ENCODE data around the gene RFX8.
"Not testable (repeated sequence)": the region's sequence is repeated elsewhere in the genome, so short reads cannot be mapped to it uniquely, and the experiment has no call there.

The RFX8 gene

DNA sequence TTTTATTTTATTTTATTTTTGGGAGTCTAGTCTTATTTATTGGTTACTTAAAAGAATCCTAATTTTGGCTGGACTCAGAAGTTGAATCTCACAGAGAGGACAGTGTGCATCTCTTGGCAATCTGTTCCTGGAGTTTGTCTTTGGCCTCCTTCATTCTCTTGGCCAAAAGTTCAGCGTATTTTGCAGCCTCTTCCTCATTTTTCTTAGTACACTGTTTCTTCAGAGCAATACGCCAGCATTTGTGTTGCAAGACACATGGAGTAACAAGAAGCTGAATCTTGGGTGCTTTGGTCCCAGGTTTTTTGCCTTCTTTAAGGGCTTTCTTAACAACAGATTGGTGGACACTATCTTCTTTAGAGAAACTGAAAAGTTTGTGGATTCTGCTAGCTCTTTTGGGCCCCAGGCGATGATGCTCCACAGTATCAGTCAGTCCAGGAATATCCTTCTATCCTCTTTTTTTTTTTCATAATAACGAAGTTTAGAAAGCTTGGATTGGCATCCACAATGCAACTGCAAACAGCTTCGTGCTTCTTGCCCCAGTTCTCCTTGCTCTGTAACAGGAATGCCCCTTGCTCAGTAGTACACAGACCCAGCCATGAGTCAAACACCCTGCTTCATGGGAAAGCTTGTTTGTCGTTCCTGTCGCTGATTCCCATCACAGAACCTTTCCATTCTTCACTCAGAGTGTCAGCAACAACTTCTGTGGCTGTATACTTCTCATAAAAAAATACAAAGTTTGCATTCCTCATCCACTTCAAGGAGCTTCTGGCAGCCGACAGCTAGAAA is 34.8 kb upstream of the RFX8 start:
- Histone ChIP-seq H3K36me3 (ENCODE audit: insufficient read depth, low read length) (no peaks in the 10 kb centered on the region), H3K27ac (ENCODE audit: low read length) (no peak overlapping the region), H3K9me3 (ENCODE audit: insufficient read depth, low read length, severe bottlenecking) (peaks cover 2% of the 10 kb centered on the region), H4K20me1 (ENCODE audit: insufficient read depth, low read length) (no peaks in the 10 kb centered on the region), H3K4me2 (ENCODE audit: insufficient read depth, low read length) (no peak overlapping the region), H3K27me3 (ENCODE audit: insufficient read depth, low read length, poor library complexity) (no peaks in the 10 kb centered on the region), H3K9ac (ENCODE audit: low read depth, low read length) (no peak overlapping the region), H3K4me1 (ENCODE audit: insufficient read depth, low read length) (peaks cover 1% of the 10 kb centered on the region; the same call in 1 of the 2 replicates), H3K79me2 (ENCODE audit: insufficient read depth, low read length) (no peaks in the 10 kb centered on the region), H2AFZ (ENCODE audit: low read depth, low read length) (no peak overlapping the region), H3K4me3 (ENCODE audit: low read depth in 1 of 2, low read length in 2 of 2) (no peak overlapping the region)
- DNase-seq (no peak), ATAC-seq (ENCODE audit: insufficient read depth, low read depth) (no peak)
- TF ChIP-seq, protein P1, sequence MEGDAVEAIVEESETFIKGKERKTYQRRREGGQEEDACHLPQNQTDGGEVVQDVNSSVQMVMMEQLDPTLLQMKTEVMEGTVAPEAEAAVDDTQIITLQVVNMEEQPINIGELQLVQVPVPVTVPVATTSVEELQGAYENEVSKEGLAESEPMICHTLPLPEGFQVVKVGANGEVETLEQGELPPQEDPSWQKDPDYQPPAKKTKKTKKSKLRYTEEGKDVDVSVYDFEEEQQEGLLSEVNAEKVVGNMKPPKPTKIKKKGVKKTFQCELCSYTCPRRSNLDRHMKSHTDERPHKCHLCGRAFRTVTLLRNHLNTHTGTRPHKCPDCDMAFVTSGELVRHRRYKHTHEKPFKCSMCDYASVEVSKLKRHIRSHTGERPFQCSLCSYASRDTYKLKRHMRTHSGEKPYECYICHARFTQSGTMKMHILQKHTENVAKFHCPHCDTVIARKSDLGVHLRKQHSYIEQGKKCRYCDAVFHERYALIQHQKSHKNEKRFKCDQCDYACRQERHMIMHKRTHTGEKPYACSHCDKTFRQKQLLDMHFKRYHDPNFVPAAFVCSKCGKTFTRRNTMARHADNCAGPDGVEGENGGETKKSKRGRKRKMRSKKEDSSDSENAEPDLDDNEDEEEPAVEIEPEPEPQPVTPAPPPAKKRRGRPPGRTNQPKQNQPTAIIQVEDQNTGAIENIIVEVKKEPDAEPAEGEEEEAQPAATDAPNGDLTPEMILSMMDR (IDR thresholded peaks at IDR 0.05; ENCODE audit: borderline replicate concordance, extremely low read depth, low read length, poor library complexity, severe bottlenecking) = no peak
- no peak for TF ChIP-seq EZH2 (IDR thresholded peaks at IDR 0.05; ENCODE audit: borderline replicate concordance, low read depth, low read length, severe bottlenecking)

DNA sequence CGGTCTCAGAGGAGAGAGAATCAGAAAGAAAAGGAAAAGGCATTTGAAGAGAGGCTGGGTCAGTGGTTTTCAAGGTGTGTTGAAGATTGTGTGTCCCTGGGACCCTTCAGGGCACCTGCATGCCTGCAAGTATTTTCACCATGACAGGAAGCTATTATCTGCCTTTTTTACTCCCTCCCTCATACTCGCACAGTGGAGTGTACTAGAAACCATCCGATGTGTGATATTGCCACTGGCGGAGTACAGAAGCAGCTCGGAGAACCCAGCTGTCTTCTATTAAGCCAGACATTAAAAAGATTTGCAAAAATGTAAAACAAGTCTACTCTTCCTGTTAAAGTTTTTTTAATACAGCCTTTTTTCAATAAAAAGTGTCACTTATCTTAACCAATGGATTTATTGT is 33.7 kb upstream of the RFX8 start:
- no peaks in the 10 kb centered on the region for H3K36me3 ChIP-seq (ENCODE audit: insufficient read depth, low read length)
- no peak for DNase-seq
- no peaks in the 10 kb centered on the region for H3K9me3 ChIP-seq (ENCODE audit: insufficient read depth, low read length, severe bottlenecking)
- H3K27ac ChIP-seq (ENCODE audit: low read length) = no peak overlapping the region; the same call in 1 of the 2 replicates
- peak; percentile 48; the same call in 1 of the 3 replicates for ATAC-seq (ENCODE audit: insufficient read depth, low read depth)
- H3K9ac ChIP-seq (ENCODE audit: low read depth, low read length) = no peak overlapping the region
- H3K4me1 ChIP-seq (ENCODE audit: insufficient read depth, low read length) = no peaks in the 10 kb centered on the region
- H2AFZ ChIP-seq (ENCODE audit: low read depth, low read length) = no peak overlapping the region
- TF ChIP-seq, protein P1 (IDR thresholded peaks at IDR 0.05; ENCODE audit: borderline replicate concordance, extremely low read depth, low read length, poor library complexity, severe bottlenecking) = no peak
- no peak for TF ChIP-seq EZH2 (IDR thresholded peaks at IDR 0.05; ENCODE audit: borderline replicate concordance, low read depth, low read length, severe bottlenecking)
- H3K27me3 ChIP-seq (ENCODE audit: insufficient read depth, low read length, poor library complexity) = no peaks in the 10 kb centered on the region
- no peaks in the 10 kb centered on the region for H4K20me1 ChIP-seq (ENCODE audit: insufficient read depth, low read length)
- no peaks in the 10 kb centered on the region for H3K79me2 ChIP-seq (ENCODE audit: insufficient read depth, low read length)
- no peak overlapping the region for H3K4me3 ChIP-seq (ENCODE audit: low read depth in 1 of 2, low read length in 2 of 2)
- no peak overlapping the region for H3K4me2 ChIP-seq (ENCODE audit: insufficient read depth, low read length)

DNA sequence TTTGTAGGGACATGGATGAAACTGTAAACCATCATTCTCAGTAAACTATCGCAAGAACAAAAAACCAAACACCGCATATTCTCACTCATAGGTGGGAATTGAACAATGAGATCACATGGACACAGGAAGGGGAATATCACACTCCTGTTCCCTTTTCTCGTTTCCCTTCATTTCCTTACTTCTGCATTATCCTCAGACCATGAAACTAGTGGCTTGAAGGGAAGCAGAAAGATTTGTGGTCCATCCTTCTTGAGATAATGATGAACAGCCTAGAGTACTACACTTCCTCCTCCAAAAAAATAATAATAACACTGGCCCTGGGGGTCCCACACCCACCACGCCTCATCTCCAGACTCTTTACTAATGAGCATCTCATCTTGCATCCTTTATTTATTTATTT is 30.4 kb upstream of the RFX8 start:
- not testable (repeated sequence) for H3K9ac ChIP-seq (ENCODE audit: low read depth, low read length); H2AFZ ChIP-seq (ENCODE audit: low read depth, low read length); H3K27me3 ChIP-seq (ENCODE audit: insufficient read depth, low read length, poor library complexity); H3K4me3 ChIP-seq (ENCODE audit: low read depth in 1 of 2, low read length in 2 of 2); H4K20me1 ChIP-seq (ENCODE audit: insufficient read depth, low read length); H3K36me3 ChIP-seq (ENCODE audit: insufficient read depth, low read length); H3K9me3 ChIP-seq (ENCODE audit: insufficient read depth, low read length, severe bottlenecking); ATAC-seq (ENCODE audit: insufficient read depth, low read depth); DNase-seq; H3K27ac ChIP-seq (ENCODE audit: low read length); H3K4me2 ChIP-seq (ENCODE audit: insufficient read depth, low read length); H3K79me2 ChIP-seq (ENCODE audit: insufficient read depth, low read length)
- H3K4me1 ChIP-seq (ENCODE audit: insufficient read depth, low read length) = peaks cover 23% of the 10 kb centered on the region

DNA sequence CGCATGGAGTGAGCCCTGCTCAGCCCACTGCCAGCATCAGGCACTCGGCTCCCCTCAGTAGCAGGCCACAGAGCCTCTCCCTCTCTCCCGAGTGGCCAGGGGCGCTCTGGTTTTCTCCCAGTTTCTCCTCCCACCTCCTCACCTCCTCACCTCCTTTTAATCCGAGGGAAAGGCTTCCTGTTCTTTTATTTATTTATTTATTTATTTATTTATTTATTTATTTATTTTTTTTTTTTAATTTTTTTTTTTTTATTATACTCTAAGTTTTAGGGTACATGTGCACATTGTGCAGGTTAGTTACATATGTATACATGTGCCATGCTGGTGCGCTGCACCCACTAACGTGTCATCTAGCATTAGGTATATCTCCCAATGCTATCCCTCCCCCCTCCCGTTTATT is 29.8 kb upstream of the RFX8 start:
- not testable (repeated sequence) for H3K9ac ChIP-seq (ENCODE audit: low read depth, low read length); H3K4me2 ChIP-seq (ENCODE audit: insufficient read depth, low read length); ATAC-seq (ENCODE audit: insufficient read depth, low read depth)

More for the DNA sequence above, 29.8 kb upstream of the RFX8 start:
- H3K4me3 ChIP-seq (ENCODE audit: low read depth in 1 of 2, low read length in 2 of 2); H4K20me1 ChIP-seq (ENCODE audit: insufficient read depth, low read length); DNase-seq; H3K36me3 ChIP-seq (ENCODE audit: insufficient read depth, low read length); H3K9me3 ChIP-seq (ENCODE audit: insufficient read depth, low read length, severe bottlenecking); H3K79me2 ChIP-seq (ENCODE audit: insufficient read depth, low read length); H3K27me3 ChIP-seq (ENCODE audit: insufficient read depth, low read length, poor library complexity); H2AFZ ChIP-seq (ENCODE audit: low read depth, low read length); H3K27ac ChIP-seq (ENCODE audit: low read length): not testable (repeated sequence)
- peaks cover 27% of the 10 kb centered on the region for H3K4me1 ChIP-seq (ENCODE audit: insufficient read depth, low read length)

All from DND-41 (cell line).